Right lung (tissue), 10 donors: Measurements from ENCODE around the gene UBAP1. TPM values are rescaled to one million over a fixed set of nuclear protein-coding genes. Genes with fewer than 3 reads are reported as not detected.
"Not testable (repeated sequence)": the region's sequence is repeated elsewhere in the genome, so short reads cannot be mapped to it uniquely, and the experiment has no call there.

Experiments
- DNase-seq, 2 donors: peaks; one replicate each; pipeline ENCODE4 v3.0.0-alpha.2; 2013
- long read RNA-seq, 8 donors: transcript quantifications; one replicate each; lab custom pipeline, GENCODE V29; 2026
- polyA plus RNA-seq, 5 donors: library from polyadenylated mRNA; unstranded; fragments of 120-200 nt; gene quantifications; one replicate each; pipeline versions ENCODE4 v1.2.1 to v1.2.3, GENCODE V29; 2013; ENCODE audit warnings: inconsistent platforms in 1 of 5, low replicate concordance in 1 of 5; ENCODE audit not compliant: insufficient read length in 5 of 5, insufficient read depth in 1 of 5

Gene UBAP1
- polyA plus RNA-seq, result 10 to 100 TPM; 44.8 to 52.0 (median 48.4) TPM
- long read RNA-seq, donor 1, transcript UBAP1-201 (7 exons, 2,735 nt), result major isoform, 14 of 137 reads
- long read RNA-seq, donor 1, partial matches to known transcripts, result 122 of 137 reads
- long read RNA-seq, donor 1, other reads (novel, unspliced or antisense), result 0 of 137 reads
- long read RNA-seq, donor 2, transcript UBAP1-201 (7 exons, 2,735 nt), result major isoform, 16 of 18 reads
- long read RNA-seq, donor 2, partial matches to known transcripts, result 0 of 18 reads
- long read RNA-seq, donor 2, other reads (novel, unspliced or antisense), result 0 of 18 reads
- long read RNA-seq, donor 3, partial matches to known transcripts, result 5 of 10 reads
- long read RNA-seq, donor 3, other reads (novel, unspliced or antisense), result 0 of 10 reads
- long read RNA-seq, donor 4, transcript UBAP1-201 (7 exons, 2,735 nt), result major isoform, 5 of 10 reads
- long read RNA-seq, donor 4, partial matches to known transcripts, result 5 of 10 reads
- long read RNA-seq, donor 4, other reads (novel, unspliced or antisense), result 0 of 10 reads
- long read RNA-seq, donor 5, transcript UBAP1-201 (7 exons, 2,735 nt), result major isoform, 6 of 39 reads
- long read RNA-seq, donor 5, partial matches to known transcripts, result 33 of 39 reads
- long read RNA-seq, donor 5, other reads (novel, unspliced or antisense), result 0 of 39 reads
- long read RNA-seq, donor 6, transcript UBAP1-201 (7 exons, 2,735 nt), result major isoform, 11 of 77 reads
- long read RNA-seq, donor 6, partial matches to known transcripts, result 65 of 77 reads
- long read RNA-seq, donor 6, other reads (novel, unspliced or antisense), result 0 of 77 reads
- long read RNA-seq, donor 7, transcript UBAP1-201 (7 exons, 2,735 nt), result major isoform, 16 of 28 reads
- long read RNA-seq, donor 7, partial matches to known transcripts, result 8 of 28 reads
- long read RNA-seq, donor 7, other reads (novel, unspliced or antisense), result 0 of 28 reads
- long read RNA-seq, donor 8, transcript UBAP1-201 (7 exons, 2,735 nt), result major isoform, 7 of 7 reads
- long read RNA-seq, donor 8, partial matches to known transcripts, result 0 of 7 reads
- long read RNA-seq, donor 8, other reads (novel, unspliced or antisense), result 0 of 7 reads

GRCh38 chr9:34178436-34179212 lies at the start of gene UBAP1:
Gene UBAP1, plus strand, starts transcription at chr9:34179043. Its CDS starts 41,872 bp downstream, at chr9:34220915.
- DNase-seq, result peak; percentile 97 to 98

DNA sequence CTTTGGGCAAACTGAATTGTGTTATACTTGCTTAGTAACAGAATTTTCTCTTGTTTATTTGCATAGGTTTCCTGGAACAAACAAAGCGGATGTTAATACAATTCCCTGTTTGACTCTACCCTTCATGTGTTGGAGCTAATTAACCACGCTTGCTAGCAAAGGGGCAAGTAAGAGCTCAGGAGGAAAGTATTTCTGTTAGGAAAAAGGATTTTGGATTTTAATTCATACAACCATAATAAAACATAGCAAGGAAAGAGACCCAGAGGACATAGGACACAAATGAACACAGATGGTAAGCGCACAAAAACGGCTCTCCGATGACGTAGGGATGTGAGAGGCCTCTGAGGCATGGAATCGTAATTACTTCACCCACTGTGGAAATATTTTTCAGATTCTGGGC lies 47.3 kb upstream of the UBAP1 start:
- DNase-seq, result no peak

DNA sequence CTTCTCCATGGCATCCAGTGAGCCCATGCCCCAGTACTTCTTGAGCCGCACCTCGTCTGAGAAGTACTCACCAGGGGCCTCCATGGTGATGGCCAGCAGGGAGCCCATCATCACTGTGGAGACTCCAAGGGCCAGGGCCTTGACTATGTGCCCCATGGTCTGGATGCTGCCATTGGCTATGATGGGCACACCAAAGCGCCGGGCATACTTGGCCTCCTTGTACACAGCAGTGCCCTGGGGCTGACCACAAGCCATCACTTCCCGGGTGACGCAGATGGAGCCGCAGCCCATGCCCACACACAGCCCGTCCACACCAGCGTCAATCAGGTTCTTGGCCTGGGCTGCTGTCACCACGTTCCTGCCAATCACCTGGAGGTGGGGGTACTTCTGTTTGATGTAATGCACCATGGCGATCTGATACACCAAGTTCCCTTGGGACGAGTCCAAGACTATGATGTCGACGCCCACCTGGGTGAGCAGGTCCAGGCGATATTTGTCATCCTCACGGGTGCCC lies 45.4 kb upstream of the UBAP1 start:
- DNase-seq, result no peak

GRCh38 chr9:34134521-34134920 lies 44.3 kb upstream of the UBAP1 start:
- DNase-seq, result no peak

DNA sequence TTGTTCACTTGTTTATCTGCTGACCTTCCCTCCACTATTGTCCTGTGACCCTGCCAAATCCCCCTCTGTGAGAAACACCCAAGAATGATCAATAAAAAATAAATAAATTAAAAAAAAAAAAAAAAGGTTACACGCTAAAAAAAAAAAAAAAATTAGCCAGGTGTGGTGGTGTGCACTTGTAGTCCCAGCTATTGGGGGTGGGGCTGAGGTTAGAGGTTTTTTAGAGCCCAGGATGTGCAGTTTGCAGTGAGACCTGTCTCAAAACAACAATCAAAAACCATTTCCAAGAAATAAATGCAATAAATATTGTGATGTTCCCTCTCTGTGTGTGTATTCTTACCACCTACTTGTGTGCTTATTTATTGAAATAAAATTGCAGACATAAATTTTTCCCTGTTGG lies 40.2 kb upstream of the UBAP1 start:
- not testable (repeated sequence) for DNase-seq

DNA sequence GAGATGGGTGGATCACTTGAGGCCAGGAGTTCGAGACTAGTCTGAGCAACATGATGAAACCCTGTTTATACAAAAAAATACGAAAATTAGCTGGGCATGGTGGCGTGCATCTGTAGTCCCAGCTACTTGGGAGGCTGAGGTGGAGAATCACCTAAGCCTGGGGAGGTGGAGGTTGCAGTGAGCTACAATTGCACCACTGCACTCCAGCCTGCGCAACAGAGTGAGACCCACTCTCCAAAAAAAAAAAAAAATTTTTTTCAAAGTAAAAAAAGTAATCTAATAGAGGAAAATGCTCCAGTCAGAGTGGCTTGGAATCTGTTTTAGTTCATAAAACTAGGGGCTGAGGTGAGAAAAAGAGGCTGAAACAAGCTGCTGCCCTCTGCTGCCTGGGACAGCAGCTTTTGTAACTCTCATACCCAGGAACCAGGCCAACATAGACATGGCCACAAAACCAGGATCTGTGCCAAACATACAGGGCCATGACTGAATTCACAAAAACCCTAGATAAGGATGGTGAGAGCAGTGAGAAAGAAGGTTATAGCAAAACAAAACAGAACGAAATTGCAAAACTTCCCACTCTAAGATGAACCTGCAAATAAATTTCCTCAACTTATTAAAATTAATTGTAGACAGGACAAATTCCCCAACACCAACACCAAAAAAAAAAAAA lies 39.2 kb upstream of the UBAP1 start:
- peak; percentile 73 to 79 for DNase-seq

GRCh38 chr9:34140853-34141252 lies 38.0 kb upstream of the UBAP1 start:
- DNase-seq, result no peak

GRCh38 chr9:34143116-34143515 lies 35.7 kb upstream of the UBAP1 start:
- DNase-seq, result no peak

GRCh38 chr9:34145165-34145564 lies 33.7 kb upstream of the UBAP1 start:
- no peak for DNase-seq

GRCh38 chr9:34151398-34151797 lies 27.4 kb upstream of the UBAP1 start:
- DNase-seq, result no peak

DNA sequence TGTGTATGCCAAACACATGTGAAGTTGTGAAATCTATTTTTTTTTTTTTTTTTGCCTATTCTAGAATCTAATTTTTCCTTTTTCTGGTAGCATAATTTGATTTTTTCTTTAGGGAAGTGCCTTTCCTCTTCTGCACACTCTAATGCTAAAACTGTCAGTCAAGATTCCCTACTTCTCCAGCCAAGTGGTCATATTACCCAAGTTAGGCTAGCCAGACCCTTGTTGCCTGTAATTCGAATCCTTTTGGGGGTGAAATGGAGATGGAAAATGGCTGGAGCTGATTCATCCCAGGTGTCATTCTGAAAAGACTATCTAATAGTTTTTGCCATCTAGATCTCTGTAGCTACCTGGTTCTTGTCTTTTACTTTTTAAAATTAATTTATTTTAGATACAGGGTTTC lies 24.8 kb upstream of the UBAP1 start:
- DNase-seq, result no peak

GRCh38 chr9:34157318-34157717 lies 21.5 kb upstream of the UBAP1 start:
- DNase-seq, result no peak

DNA sequence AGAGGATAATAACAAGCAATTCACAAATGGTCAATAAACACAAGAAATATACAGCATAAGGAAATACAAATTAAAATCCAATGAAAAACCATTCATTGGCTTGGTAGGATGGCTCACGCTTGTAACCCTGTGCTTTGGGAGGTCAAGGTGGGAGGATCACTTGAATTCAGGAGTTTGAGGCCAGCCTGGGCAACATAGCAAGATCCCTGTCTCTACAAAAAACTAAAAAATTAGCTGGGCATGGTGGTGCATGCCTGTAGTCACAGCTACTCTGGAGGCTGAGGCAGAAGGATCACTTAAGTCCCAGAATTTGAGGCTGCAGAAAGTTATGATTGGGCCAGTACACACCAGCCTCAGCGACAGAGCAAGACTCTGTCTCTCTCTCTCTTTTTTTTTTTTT lies 20.9 kb upstream of the UBAP1 start:
- DNase-seq, result no peak

GRCh38 chr9:34158362-34158869 lies 20.4 kb upstream of the UBAP1 start:
- DNase-seq, result peak; percentile 36 to 38

GRCh38 chr9:34163434-34163833 lies 15.4 kb upstream of the UBAP1 start:
- no peak for DNase-seq

DNA sequence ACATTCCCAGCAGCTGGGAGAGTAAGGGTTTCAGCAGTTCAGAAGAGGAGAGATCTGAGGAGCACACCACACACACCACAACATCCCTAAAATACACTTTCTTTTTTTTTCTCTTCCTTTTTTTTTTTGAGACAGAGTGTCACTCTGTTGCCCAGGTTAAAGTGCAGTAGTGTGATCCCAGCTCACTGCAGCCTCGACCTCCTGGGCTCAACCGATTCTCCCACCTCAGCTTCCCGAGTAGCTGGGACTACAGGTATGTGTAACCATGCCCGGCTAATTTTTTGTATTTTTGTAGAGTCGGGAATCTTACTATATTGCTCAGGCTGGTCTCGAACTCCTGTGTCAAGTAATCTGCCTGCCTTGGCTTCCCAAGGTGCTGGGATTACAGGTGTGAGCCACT lies 9.7 kb upstream of the UBAP1 start:
- no peak for DNase-seq

DNA sequence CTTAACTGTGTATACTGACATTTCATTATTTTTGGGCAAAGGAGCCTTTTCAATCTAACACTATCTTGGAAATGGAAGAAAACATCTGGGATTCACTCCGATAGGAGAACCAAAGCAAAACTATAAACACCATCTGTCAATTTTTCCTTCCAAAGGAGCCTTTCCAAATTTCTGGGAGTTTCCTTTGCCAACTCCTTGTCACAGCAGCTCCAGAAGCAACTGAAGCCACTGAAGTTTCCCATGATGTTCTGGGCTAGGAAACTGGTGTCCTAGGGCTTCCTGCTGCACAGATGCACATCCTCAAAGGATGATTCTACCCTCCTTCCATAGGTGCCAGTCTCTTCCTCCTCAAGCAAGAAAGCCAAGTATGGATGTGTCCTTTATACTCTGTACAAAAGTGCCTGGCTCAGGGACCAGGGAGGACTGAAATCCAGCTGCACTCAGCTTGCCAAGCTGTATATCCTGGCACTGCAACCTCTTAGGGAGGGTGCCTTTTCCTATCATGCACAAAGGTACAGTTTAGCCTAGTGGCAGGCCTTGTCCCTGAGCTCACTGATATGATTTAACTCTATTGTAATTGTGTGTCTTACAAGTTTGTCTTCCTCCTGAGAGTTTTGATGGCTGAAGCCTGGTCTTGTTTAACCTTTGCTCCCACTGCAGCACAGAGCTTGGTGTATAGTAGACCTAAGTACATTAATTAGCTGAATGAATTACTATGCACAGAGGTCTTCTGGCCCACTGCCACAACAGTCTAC lies 8.4 kb upstream of the UBAP1 start:
- no peak for DNase-seq

DNA sequence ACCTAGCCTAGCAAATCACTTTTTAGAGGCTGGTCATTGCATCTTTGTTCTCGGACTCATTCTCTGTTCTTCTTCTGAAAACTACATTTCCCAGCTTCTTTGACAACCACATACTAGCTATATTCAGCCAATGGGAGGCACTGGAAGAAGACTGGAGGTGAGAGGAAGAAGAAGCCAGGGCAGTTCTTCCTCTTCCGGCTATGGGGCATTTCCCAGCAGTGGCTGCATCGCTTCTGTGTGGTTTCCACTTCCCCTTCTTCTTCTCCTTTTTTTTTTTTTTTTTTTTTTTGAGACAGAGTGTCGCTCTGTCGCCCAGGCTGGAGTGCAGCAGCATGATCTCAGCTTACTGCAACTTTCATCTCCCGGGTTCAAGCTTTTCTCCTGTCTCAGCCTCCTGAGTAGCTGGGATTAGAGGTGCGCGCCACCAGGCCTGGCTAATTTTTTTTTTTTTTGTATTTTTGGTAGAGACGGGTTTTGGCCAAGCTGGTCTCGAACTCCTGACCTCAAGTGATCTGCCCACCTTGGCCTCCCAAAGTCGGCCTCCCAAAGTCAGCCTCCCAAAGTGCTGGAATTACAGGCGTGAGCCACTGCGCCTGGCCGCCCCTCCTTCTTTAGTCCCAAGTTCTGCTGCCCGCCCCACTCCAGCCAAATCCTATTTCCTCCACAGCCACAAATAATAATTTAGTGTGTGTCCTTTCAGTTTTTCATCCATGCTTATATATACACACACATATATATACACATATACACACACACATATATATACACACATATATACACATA lies 6.9 kb upstream of the UBAP1 start:
- no peak for DNase-seq

DNA sequence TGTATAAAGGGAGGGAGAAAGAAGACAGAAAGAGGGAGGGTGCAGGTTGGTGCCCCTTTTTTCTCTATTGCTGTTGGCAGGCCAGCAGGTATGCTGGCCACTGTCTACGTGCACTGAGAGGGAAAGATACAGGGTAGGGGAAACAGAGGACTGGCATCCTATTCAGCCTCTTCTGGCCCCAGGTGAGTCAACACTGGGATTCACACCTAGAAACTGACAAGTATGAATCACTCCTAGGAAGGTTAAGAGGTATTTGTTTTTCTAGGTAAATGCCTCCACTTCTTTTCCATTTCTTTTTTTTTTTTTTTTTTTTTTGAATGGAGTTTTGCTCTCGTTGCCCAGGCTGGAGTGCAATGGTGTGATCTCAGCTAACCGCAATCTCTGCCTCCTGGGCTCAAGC lies 2.8 kb upstream of the UBAP1 start:
- DNase-seq, result no peak
